ENCODE results near the gene PDE4D. TPM values are rescaled to one million over a fixed set of nuclear protein-coding genes. Genes with fewer than 3 reads are reported as not detected.

The PDE4D gene
- total RNA-seq, 2 experiments from 2014 or later: 75.5 to 80.7 TPM

DNA sequence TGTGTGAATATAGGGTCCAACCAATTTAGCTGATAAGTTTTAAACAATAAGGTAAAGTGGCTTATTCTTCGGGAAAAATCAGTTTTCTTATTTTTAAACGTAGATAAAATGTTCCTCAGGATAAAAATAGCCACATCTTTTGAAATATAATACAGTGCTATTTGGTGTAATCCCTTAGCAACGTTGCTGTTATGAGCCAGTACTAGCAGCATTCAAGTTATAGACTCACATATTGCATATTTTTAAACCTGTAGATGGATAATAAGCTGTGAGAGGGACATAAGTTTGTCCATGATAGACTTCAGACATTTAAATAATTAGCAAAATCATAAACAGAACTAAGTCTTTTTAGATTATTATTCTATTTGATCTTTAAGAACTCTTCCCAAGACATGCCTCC lies 6.3 kb downstream of the PDE4D start:
- no peaks in the 10 kb centered on the region for H3K36me3 Mint-ChIP-seq (ENCODE audit: low read depth)
- no peak for DNase-seq
- H3K27ac Mint-ChIP-seq: no peak overlapping the region
- TF ChIP-seq, protein P1, sequence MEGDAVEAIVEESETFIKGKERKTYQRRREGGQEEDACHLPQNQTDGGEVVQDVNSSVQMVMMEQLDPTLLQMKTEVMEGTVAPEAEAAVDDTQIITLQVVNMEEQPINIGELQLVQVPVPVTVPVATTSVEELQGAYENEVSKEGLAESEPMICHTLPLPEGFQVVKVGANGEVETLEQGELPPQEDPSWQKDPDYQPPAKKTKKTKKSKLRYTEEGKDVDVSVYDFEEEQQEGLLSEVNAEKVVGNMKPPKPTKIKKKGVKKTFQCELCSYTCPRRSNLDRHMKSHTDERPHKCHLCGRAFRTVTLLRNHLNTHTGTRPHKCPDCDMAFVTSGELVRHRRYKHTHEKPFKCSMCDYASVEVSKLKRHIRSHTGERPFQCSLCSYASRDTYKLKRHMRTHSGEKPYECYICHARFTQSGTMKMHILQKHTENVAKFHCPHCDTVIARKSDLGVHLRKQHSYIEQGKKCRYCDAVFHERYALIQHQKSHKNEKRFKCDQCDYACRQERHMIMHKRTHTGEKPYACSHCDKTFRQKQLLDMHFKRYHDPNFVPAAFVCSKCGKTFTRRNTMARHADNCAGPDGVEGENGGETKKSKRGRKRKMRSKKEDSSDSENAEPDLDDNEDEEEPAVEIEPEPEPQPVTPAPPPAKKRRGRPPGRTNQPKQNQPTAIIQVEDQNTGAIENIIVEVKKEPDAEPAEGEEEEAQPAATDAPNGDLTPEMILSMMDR (IDR thresholded peaks at IDR 0.05): no peak
- no peak overlapping the region for H3K4me3 Mint-ChIP-seq
- no peaks in the 10 kb centered on the region for H3K9me3 Mint-ChIP-seq
- CTCF ChIA-PET: no interaction called here
- POLR2A ChIA-PET: no interaction called here
- intact Hi-C loops (cut with micrococcal nuclease): no loop called here
- ATAC-seq: no peak
- H3K27me3 Mint-ChIP-seq: peaks cover 13% of the 10 kb centered on the region
- no peaks in the 10 kb centered on the region for H3K4me1 Mint-ChIP-seq (ENCODE audit: low read depth)

DNA sequence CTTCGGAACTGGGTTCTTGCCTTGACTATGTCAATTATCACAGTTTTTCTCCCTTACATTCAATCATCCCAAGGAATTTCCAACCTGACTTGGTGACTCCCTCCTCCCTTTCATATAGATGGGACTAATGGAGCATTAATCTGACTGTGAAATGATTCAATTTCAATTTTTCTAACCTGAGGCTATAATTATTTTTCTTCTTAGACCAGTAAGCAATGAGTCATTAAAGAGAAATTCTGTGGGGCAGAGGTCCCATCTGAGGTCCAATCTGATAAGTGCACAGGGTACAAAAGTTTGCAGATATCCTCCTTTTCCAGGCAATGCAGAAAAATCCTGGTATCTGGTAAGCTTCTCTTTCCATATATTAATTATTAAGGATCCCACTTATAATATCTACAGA lies 18.9 kb downstream of the PDE4D start:
- CTCF ChIA-PET: no interaction called here
- H3K4me1 Mint-ChIP-seq (ENCODE audit: low read depth): no peaks in the 10 kb centered on the region
- no peak overlapping the region for H3K27ac Mint-ChIP-seq
- H3K9me3 Mint-ChIP-seq: no peaks in the 10 kb centered on the region
- H3K4me3 Mint-ChIP-seq: no peak overlapping the region
- ATAC-seq: no peak
- intact Hi-C loops (cut with micrococcal nuclease): no loop called here
- POLR2A ChIA-PET: interaction anchor here (0.7 kb wide), 1 partner anchor 373 kb away, joined by 3 read pairs; no protein-coding TSS in a partner anchor
- H3K27me3 Mint-ChIP-seq: peaks cover 3% of the 10 kb centered on the region
- no peak for DNase-seq
- H3K36me3 Mint-ChIP-seq (ENCODE audit: low read depth): no peaks in the 10 kb centered on the region
- TF ChIP-seq, protein P1 (IDR thresholded peaks at IDR 0.05): no peak

DNA sequence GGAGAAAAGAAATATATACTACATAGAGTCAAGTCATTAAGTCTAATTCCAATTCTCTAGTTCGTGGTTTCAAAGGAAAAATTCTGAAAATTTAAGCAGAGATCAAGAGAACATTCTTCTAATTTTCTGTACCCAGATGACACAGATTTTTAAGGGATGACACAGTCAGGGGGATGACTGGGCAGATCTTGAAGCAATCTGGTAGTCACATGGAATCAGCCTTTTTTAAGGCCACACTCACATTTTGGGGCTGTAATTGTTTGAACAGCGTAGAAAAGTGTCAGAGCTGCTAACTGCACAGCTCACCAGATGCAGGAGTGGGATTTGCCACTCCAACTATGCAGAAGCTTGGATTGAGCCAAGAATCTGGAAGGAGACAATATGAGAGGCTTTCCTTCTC lies 20.4 kb downstream of the PDE4D start:
- CTCF ChIA-PET: no interaction called here
- Mint-ChIP-seq H3K27ac (no peak overlapping the region), H3K4me3 (no peak overlapping the region), H3K9me3 (no peaks in the 10 kb centered on the region), H3K27me3 (peaks cover 3% of the 10 kb centered on the region), H3K36me3 (ENCODE audit: low read depth) (no peaks in the 10 kb centered on the region), H3K4me1 (ENCODE audit: low read depth) (no peaks in the 10 kb centered on the region)
- POLR2A ChIA-PET: no interaction called here
- ATAC-seq (no peak), DNase-seq (no peak)
- intact Hi-C loops (cut with micrococcal nuclease): no loop called here
- TF ChIP-seq, protein P1 (IDR thresholded peaks at IDR 0.05): no peak

DNA sequence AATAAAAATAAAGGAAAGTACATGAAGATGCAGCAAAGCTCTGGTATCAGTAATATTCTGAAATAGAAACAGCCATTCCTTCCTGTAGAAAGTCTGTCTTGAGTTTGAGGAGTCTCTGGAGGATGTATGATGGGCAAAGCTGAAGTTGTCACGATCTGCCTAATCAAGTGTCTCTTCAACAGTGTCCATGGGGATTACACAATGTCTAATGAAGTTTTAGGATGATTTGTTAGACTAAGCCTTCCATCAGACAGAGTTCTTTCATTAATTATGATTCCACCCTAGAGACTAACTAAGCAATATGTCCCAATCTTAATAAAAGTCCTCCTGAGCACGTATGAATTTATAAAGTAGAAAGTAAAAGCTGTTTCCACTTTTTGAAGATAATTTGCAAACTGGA lies 26.9 kb downstream of the PDE4D start:
- no peaks in the 10 kb centered on the region for H3K36me3 Mint-ChIP-seq (ENCODE audit: low read depth)
- no peaks in the 10 kb centered on the region for H3K4me1 Mint-ChIP-seq (ENCODE audit: low read depth)
- CTCF ChIA-PET: interaction anchor here (1.2 kb wide), 1 partner anchor 56 kb away, joined by 5 read pairs; no protein-coding TSS in a partner anchor
- no peak overlapping the region for H3K4me3 Mint-ChIP-seq
- peaks cover 1% of the 10 kb centered on the region for H3K27me3 Mint-ChIP-seq
- TF ChIP-seq, protein P1 (IDR thresholded peaks at IDR 0.05): no peak
- no peaks in the 10 kb centered on the region for H3K9me3 Mint-ChIP-seq
- POLR2A ChIA-PET: no interaction called here
- no peak for ATAC-seq
- DNase-seq: no peak
- intact Hi-C loops (cut with micrococcal nuclease): no loop called here
- no peak overlapping the region for H3K27ac Mint-ChIP-seq

DNA sequence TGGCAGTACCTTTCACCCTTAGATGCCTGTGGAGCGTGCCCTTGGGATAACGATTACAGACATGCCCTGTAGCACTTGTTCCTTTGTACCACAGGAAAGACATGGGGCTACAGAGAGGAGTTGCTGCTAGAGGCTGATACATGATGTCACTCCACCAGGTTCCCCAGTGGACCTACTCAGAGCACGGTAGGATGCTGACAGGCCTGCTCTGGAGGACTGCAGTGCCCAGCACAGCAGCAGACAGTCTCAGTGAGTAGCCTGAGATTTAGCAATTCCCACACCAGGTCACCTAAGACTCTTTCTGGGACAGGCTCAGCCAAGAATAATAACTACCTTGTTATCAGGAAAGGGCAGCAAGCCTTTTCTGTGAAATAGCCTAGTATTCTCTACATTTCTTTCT lies 28.8 kb downstream of the PDE4D start:
- ChIA-PET CTCF (no interaction called here), POLR2A (no interaction called here)
- ATAC-seq: no peak
- H3K4me1 Mint-ChIP-seq (ENCODE audit: low read depth): no peaks in the 10 kb centered on the region
- DNase-seq: no peak
- H3K9me3 Mint-ChIP-seq: no peaks in the 10 kb centered on the region
- TF ChIP-seq, protein P1 (IDR thresholded peaks at IDR 0.05): no peak
- peaks cover 3% of the 10 kb centered on the region for H3K27me3 Mint-ChIP-seq
- no peak overlapping the region for H3K27ac Mint-ChIP-seq
- intact Hi-C loops (cut with micrococcal nuclease): no loop called here
- no peak overlapping the region for H3K4me3 Mint-ChIP-seq
- no peaks in the 10 kb centered on the region for H3K36me3 Mint-ChIP-seq (ENCODE audit: low read depth)
